ENCODE results near the gene ADARB2. TPM values are rescaled to one million over a fixed set of nuclear protein-coding genes. Genes with fewer than 3 reads are reported as not detected.

ADARB2 gene
- total RNA-seq, 1 donor from 2014 or later, result 0.08 TPM

DNA sequence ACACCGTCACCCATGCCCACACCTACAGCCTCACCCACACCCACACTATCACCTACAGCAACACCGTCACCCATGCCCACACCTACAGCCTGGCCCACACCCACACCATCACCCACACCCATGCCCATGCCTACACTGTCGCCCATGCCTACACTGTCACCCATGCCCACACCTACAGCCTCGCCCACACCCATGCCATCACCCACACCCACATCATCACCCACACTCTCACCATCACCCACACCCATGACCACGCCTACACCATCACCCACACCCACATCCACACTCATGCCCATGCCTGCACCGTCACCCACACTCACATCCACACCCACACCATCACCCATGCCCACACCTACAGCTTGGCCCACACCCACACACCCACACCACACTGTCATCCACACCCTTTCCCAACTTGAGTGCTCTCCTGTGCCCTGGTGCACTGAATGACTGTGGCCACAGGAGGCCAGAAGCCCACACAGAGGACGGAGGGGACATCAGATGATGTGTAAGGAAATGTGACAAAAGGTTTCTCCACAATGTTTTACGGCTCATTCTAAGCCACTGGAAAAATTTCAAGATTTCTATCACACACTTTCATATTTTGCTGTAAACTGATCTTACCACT, 527.9 kb downstream of the ADARB2 start:
- TF ChIP-seq, protein P1, sequence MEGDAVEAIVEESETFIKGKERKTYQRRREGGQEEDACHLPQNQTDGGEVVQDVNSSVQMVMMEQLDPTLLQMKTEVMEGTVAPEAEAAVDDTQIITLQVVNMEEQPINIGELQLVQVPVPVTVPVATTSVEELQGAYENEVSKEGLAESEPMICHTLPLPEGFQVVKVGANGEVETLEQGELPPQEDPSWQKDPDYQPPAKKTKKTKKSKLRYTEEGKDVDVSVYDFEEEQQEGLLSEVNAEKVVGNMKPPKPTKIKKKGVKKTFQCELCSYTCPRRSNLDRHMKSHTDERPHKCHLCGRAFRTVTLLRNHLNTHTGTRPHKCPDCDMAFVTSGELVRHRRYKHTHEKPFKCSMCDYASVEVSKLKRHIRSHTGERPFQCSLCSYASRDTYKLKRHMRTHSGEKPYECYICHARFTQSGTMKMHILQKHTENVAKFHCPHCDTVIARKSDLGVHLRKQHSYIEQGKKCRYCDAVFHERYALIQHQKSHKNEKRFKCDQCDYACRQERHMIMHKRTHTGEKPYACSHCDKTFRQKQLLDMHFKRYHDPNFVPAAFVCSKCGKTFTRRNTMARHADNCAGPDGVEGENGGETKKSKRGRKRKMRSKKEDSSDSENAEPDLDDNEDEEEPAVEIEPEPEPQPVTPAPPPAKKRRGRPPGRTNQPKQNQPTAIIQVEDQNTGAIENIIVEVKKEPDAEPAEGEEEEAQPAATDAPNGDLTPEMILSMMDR (IDR thresholded peaks at IDR 0.05; ENCODE audit: insufficient read depth, low read length, poor library complexity, severe bottlenecking), result no peak
- Histone ChIP-seq H3K4me3 (ENCODE audit: low read depth, low read length) (no peak overlapping the region), H3K27me3 (ENCODE audit: control insufficient read depth, insufficient read depth, low read length) (peaks cover 6% of the 10 kb centered on the region), H3K36me3 (ENCODE audit: control insufficient read depth, insufficient read depth, low read length) (no peaks in the 10 kb centered on the region)
- DNase-seq (ENCODE audit: low read depth), result no peak

DNA sequence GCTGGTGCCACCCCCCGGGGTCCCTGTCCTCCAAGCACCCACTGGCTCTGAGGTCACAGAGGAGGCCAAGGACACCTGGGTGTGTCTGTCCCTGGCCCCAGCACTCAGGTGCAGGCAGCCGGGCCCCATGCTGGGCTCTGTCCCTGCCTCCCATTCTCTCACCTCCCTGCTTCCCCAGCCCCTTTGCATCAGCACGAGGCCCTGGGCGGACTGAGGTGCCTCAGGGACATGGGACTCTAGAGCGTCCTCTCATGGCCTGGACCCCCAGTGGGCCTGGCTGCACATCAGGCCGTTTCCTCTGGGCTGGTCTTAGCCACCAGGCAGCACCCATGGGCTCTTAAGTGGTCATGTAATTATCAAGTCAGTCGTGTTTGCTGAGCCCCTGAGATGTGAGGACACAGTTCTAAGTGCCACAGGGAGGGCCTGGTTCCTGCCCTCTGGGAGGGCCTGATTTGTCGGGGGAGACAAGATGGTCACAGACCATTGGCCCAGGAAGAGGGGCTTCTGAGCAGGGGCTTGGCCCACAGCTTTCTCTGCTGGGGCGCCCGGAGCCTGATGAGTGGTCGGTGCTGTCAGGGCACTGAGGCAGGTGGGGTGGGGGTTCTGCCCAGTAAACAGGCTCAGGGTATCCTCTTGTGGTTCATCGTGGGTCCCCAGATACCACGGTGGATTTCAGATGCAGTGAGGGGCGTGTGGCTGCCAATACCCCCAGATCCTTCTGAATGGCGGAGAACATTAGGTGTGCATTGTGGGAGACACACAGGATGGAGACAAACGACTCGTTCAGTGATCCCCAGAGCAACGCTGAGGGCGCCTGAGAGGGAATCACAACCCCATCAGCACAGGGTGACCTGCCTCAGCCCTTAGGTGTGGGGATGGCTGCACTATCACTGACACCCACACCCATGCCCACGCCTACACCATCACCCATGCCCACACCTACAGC, 528.7 kb downstream of the ADARB2 start:
- DNase-seq (ENCODE audit: low read depth), result no peak
- Histone ChIP-seq H3K27me3 (ENCODE audit: control insufficient read depth, insufficient read depth, low read length) (peaks cover 6% of the 10 kb centered on the region), H3K36me3 (ENCODE audit: control insufficient read depth, insufficient read depth, low read length) (no peaks in the 10 kb centered on the region), H3K4me3 (ENCODE audit: low read depth, low read length) (no peak overlapping the region)
- TF ChIP-seq, protein P1 (IDR thresholded peaks at IDR 0.05; ENCODE audit: insufficient read depth, low read length, poor library complexity, severe bottlenecking), result no peak

DNA sequence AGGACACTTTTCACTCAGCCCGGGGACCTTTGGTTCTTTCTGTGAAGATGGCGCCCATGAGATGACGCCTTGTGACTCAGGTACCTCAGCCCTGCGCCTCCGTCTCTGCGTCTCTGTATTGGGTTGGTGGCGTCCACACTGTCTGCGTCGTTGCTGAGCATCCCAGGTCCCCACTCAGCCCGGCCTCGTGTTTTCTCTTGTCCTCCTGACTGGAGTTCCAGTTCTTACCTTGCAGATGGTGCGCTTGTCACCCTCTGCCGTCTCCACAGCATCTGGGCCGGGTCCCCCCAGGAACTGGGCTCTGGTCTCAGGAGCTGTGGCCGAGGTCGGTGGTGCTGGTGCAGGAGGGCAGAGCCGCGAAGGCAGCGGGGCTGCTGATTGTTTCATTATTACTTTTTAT, 530.7 kb downstream of the ADARB2 start:
- H3K4me3 ChIP-seq (ENCODE audit: low read depth, low read length), result no peak overlapping the region
- no peaks in the 10 kb centered on the region for H3K36me3 ChIP-seq (ENCODE audit: control insufficient read depth, insufficient read depth, low read length)
- peaks cover 6% of the 10 kb centered on the region for H3K27me3 ChIP-seq (ENCODE audit: control insufficient read depth, insufficient read depth, low read length)
- TF ChIP-seq, protein P1 (IDR thresholded peaks at IDR 0.05; ENCODE audit: insufficient read depth, low read length, poor library complexity, severe bottlenecking), result no peak
- no peak for DNase-seq (ENCODE audit: low read depth)

DNA sequence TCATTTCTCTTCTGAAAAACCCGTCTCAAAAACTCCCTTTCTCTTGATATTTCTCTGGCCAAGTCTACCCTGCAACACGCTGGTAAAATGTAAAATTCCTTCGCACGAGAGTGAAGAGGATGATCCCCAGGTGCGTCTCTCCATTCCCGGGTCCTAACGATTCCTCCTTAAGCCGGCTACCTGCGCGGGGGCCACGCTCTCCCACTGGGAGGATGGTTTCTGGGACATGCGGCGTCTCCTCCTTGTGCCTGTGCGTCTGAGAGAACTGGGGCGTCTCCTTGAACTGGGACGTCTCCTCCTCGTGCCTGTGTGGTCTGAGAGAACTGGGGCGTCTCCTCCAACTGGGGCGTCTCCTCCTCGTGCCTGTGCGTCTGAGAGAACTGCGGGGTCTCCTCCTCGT, 531.2 kb downstream of the ADARB2 start:
- Histone ChIP-seq H3K36me3 (ENCODE audit: control insufficient read depth, insufficient read depth, low read length) (no peaks in the 10 kb centered on the region), H3K4me3 (ENCODE audit: low read depth, low read length) (no peak overlapping the region), H3K27me3 (ENCODE audit: control insufficient read depth, insufficient read depth, low read length) (peaks cover 6% of the 10 kb centered on the region)
- TF ChIP-seq, protein P1 (IDR thresholded peaks at IDR 0.05; ENCODE audit: insufficient read depth, low read length, poor library complexity, severe bottlenecking), result no peak
- no peak for DNase-seq (ENCODE audit: low read depth)

DNA sequence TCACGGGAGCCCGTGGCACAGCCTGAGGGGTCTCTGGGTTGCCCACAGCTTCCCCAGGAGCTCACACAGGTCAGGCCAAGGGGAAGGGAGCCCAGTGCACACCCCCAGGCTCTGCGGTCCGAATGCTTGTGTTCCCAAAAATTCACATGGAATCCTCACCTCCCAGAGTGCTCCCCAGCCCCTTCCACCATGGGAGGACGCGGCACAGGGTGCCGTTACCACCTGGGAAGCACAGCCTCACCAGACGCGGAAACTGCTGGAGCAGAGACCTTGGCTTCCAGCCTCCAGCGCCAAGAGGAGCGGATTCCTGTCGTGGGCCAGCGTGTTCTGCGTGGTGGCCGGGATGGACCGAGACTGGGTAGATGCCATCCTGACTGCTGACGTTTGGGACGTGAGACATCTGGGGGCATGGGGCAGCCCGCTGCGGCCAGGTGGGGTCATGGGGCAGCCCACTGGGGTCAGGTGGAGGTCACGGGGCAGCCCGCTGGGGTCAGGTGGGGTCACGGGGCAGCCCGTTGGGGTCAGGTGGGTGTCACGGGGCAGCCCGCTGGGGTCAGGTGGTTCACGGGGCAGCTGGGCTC, 531.8 kb downstream of the ADARB2 start:
- Histone ChIP-seq H3K36me3 (ENCODE audit: control insufficient read depth, insufficient read depth, low read length) (no peaks in the 10 kb centered on the region), H3K27me3 (ENCODE audit: control insufficient read depth, insufficient read depth, low read length) (peaks cover 2% of the 10 kb centered on the region), H3K4me3 (ENCODE audit: low read depth, low read length) (no peak overlapping the region)
- no peak for DNase-seq (ENCODE audit: low read depth)
- TF ChIP-seq, protein P1 (IDR thresholded peaks at IDR 0.05; ENCODE audit: insufficient read depth, low read length, poor library complexity, severe bottlenecking), result no peak

Data from kidney epithelial cell (primary cell).